Peyer's patch (tissue), 4 donors: Measurements from ENCODE around the gene DAPK1.

Experiments
- CTCF ChIP-seq, 6 experiments: fragments of 450-650 bp in 4 of 6; fragments of 200-600 bp in 2 of 6; sonication (generic) in 1 of 6; IDR thresholded peaks; one replicate each; pipeline ENCODE4 v1.5.1; 2017 to 2019; ENCODE audit warnings: antibody characterized with exemption in 6 of 6, mild to moderate bottlenecking in 3 of 6, moderate library complexity in 1 of 6
- POLR2A ChIP-seq, 2 donors: fragments of 450-650 bp; IDR thresholded peaks; one replicate each; pipeline ENCODE4 v1.5.1; 2017; ENCODE audit warnings: antibody characterized with exemption in 2 of 2, mild to moderate bottlenecking in 2 of 2, moderate library complexity in 2 of 2

- TF ChIP-seq CTCF (IDR thresholded peaks at IDR 0.05) (no peak), POLR2A (IDR thresholded peaks at IDR 0.05) (no peak)
Observed at GRCh38 chr9:87732344-87732743, 234.7 kb downstream of the DAPK1 start.
